K562 (cell line): ENCODE data around the gene ITPK1. TPM values are rescaled to one million over a fixed set of nuclear protein-coding genes. Genes with fewer than 3 reads are reported as not detected.

Experiments
- polyA plus RNA-seq, 8 experiments: library from polyadenylated mRNA; depleted of rRNA in 4 of 8; stranded (reverse) in 5 of 8; unstranded in 3 of 8; fragments of >200 nt; fragmentation: Nextera tagmentation in 2 of 8; fragmentation: Illumina TruSeq in 1 of 8; extraction: Ambion mirVana in 2 of 8; extraction: Trizol in 1 of 8; gene quantifications; 2 replicates each; pipeline versions ENCODE4 v1.2.1 to v1.2.3, GENCODE V29; 2011 to 2014; ENCODE audit warnings: inconsistent platforms in 1 of 8, missing spikeins in 1 of 8
- total RNA-seq, 7 experiments: library from RNA; depleted of rRNA in 6 of 7; stranded (reverse); fragments of >200 nt in 6 of 7; fragmentation: Illumina TruSeq in 2 of 7; extraction: Trizol in 2 of 7; gene quantifications; 2 replicates each; pipeline versions ENCODE4 v1.2.1 to v1.2.3, GENCODE V29; 2011 to 2021; ENCODE audit warnings: low replicate concordance in 1 of 7
- TF ChIP-seq, protein P1 (sequence below), 2 experiments: fragments of 450-650 bp; IDR thresholded peaks; 2 replicates each; pipeline ENCODE4 v1.6.1; 2018; ENCODE audit warnings: mild to moderate bottlenecking in 2 of 2, low read depth in 1 of 2; ENCODE audit not compliant: partially characterized antibody in 2 of 2
- TF ChIP-seq, protein P2 (sequence below), 2 experiments: fragments of 450-650 bp; IDR thresholded peaks; 2 replicates each; pipeline ENCODE4 v1.6.1; 2016; ENCODE audit warnings: mild to moderate bottlenecking in 2 of 2, borderline replicate concordance in 1 of 2, low read depth in 1 of 2, moderate library complexity in 1 of 2
- TF ChIP-seq, protein P3 (sequence below), 2 experiments: fragments of 450-650 bp; formaldehyde crosslinking in 1 of 2; IDR thresholded peaks; 2 replicates each; pipeline versions ENCODE4 v1.4.0 to v1.6.1; 2014 to 2020; ENCODE audit warnings: mild to moderate bottlenecking in 2 of 2, borderline replicate concordance in 1 of 2, low read depth in 1 of 2

The ITPK1 gene
- total and polyA plus RNA-seq, 9 of the 15 experiments (the other 6 are each of a cell fraction or from before 2014, with no cell fraction given), result 1.2 to 39.2 (median 23.0) TPM

DNA sequence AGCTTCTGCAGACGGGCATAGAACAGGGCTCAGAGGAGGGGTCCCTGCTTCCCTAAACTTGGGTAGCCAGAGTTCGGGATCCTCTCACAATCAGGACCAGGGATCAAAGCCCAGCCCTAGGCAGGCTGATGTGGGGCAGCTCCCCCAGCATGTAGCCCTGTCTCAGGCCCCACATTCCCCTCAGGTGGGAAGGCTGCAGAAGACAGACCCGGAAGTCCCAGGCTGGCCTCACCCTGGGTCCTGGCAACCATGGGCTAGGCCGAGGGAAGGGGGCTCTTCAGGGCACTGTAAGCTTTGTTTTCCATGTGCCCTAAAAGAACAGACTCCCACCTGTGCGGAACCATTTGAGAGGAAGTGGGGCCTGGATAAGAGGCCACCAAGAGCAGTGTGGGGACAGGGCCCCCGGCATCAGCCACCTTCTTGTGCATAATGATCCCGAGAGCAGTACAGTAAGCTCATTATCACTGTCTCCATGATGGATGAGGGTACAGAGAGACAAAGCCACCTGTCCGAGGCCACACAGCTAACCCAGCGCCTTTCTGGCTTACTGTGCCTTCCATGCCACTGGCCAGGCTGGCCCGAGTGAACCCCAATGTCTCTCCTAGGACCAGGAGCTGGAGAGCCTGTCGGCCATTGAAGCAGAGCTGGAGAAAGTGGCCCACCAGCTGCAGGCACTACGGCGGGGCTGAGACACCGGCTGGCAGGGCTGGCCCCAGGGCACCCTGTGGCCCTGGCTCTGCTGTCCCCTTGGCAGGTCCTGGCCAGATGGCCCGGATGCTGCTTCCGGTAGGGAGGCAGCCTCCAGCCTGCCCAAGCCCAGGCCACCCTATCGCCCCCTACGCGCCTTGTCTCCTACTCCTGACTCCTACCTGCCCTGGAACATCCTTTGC is 181.3 kb downstream of the ITPK1 start (continued):
- TF ChIP-seq, protein P1, sequence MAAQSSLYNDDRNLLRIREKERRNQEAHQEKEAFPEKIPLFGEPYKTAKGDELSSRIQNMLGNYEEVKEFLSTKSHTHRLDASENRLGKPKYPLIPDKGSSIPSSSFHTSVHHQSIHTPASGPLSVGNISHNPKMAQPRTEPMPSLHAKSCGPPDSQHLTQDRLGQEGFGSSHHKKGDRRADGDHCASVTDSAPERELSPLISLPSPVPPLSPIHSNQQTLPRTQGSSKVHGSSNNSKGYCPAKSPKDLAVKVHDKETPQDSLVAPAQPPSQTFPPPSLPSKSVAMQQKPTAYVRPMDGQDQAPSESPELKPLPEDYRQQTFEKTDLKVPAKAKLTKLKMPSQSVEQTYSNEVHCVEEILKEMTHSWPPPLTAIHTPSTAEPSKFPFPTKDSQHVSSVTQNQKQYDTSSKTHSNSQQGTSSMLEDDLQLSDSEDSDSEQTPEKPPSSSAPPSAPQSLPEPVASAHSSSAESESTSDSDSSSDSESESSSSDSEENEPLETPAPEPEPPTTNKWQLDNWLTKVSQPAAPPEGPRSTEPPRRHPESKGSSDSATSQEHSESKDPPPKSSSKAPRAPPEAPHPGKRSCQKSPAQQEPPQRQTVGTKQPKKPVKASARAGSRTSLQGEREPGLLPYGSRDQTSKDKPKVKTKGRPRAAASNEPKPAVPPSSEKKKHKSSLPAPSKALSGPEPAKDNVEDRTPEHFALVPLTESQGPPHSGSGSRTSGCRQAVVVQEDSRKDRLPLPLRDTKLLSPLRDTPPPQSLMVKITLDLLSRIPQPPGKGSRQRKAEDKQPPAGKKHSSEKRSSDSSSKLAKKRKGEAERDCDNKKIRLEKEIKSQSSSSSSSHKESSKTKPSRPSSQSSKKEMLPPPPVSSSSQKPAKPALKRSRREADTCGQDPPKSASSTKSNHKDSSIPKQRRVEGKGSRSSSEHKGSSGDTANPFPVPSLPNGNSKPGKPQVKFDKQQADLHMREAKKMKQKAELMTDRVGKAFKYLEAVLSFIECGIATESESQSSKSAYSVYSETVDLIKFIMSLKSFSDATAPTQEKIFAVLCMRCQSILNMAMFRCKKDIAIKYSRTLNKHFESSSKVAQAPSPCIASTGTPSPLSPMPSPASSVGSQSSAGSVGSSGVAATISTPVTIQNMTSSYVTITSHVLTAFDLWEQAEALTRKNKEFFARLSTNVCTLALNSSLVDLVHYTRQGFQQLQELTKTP (IDR thresholded peaks at IDR 0.05; ENCODE audit: low read depth in 1 of 2, partially characterized antibody in 2 of 2), result no peak
- TF ChIP-seq, protein P2, sequence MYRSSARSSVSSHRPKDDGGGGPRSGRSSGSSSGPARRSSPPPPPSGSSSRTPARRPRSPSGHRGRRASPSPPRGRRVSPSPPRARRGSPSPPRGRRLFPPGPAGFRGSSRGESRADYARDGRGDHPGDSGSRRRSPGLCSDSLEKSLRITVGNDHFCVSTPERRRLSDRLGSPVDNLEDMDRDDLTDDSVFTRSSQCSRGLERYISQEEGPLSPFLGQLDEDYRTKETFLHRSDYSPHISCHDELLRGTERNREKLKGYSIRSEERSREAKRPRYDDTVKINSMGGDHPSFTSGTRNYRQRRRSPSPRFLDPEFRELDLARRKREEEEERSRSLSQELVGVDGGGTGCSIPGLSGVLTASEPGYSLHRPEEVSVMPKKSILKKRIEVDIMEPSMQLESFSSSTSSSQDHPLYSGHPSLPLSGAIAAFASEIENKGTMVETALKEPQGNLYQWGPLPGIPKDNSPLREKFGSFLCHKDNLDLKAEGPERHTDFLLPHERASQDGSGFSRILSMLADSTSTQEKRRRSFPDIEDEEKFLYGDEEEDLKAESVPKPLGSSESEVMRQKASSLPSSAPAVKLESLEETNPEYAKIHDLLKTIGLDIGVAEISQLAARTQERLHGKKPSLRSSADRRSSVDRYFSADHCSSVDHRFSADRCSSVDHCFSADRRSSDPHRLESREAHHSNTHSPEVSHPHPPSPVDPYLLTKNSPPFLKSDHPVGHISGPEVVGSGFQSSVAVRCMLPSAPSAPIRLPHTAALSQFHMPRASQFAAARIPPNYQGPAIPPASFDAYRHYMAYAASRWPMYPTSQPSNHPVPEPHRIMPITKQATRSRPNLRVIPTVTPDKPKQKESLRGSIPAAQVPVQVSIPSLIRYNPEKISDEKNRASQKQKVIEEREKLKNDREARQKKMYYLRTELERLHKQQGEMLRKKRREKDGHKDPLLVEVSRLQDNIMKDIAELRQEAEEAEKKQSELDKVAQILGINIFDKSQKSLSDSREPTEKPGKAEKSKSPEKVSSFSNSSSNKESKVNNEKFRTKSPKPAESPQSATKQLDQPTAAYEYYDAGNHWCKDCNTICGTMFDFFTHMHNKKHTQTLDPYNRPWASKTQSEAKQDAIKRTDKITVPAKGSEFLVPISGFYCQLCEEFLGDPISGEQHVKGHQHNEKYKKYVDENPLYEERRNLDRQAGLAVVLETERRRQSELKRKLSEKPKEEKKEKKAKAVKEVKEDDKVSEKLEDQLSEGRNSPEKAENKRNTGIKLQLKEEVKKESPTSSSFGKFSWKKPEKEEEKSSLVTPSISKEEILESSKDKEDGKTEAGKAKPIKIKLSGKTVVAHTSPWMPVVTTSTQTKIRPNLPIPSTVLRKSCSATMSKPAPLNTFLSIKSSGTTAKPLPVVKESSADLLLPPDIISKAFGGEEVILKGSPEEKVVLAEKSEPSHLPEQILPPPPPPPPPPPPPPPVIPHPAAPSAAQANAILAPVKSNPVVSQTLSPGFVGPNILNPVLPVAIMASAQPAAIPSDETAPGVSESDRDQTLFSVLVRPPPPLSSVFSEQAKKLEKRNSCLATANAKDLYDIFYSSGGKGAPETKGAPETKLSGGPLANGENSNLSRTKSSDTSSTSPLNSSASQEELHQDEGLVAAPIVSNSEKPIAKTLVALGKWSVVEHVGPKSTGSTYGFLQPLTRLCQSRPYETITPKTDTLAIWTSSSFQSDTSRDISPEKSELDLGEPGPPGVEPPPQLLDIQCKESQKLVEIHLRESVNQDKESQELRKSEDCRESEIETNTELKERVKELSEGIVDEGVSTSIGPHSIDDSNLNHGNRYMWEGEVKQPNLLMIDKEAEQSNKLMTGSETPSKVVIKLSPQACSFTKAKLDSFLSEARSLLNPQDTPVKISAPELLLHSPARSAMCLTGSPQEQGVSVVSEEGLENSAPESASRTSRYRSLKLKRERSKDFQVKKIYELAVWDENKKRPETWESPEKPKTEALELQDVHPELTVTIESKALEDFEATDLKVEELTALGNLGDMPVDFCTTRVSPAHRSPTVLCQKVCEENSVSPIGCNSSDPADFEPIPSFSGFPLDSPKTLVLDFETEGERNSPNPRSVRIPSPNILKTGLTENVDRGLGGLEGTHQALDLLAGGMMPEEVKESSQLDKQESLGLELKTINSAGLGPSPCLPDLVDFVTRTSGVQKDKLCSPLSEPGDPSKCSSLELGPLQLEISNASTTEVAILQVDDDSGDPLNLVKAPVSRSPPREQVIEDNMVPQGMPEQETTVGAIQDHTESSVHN (IDR thresholded peaks at IDR 0.05; ENCODE audit: borderline replicate concordance in 1 of 2, low read depth in 1 of 2), result no peak
- TF ChIP-seq, protein P3, sequence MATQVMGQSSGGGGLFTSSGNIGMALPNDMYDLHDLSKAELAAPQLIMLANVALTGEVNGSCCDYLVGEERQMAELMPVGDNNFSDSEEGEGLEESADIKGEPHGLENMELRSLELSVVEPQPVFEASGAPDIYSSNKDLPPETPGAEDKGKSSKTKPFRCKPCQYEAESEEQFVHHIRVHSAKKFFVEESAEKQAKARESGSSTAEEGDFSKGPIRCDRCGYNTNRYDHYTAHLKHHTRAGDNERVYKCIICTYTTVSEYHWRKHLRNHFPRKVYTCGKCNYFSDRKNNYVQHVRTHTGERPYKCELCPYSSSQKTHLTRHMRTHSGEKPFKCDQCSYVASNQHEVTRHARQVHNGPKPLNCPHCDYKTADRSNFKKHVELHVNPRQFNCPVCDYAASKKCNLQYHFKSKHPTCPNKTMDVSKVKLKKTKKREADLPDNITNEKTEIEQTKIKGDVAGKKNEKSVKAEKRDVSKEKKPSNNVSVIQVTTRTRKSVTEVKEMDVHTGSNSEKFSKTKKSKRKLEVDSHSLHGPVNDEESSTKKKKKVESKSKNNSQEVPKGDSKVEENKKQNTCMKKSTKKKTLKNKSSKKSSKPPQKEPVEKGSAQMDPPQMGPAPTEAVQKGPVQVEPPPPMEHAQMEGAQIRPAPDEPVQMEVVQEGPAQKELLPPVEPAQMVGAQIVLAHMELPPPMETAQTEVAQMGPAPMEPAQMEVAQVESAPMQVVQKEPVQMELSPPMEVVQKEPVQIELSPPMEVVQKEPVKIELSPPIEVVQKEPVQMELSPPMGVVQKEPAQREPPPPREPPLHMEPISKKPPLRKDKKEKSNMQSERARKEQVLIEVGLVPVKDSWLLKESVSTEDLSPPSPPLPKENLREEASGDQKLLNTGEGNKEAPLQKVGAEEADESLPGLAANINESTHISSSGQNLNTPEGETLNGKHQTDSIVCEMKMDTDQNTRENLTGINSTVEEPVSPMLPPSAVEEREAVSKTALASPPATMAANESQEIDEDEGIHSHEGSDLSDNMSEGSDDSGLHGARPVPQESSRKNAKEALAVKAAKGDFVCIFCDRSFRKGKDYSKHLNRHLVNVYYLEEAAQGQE (IDR thresholded peaks at IDR 0.05; ENCODE audit: borderline replicate concordance), result no peak
- TF ChIP-seq, protein P3 (CRISPR knock-in tag; IDR thresholded peaks at IDR 0.05; ENCODE audit: low read depth), result no peak
